NCI-H2029 treated with DMSO at 0.1 percent for 48 hours (cell line): ENCODE results near the gene ST3GAL5.
A peak's percentile ranks its signal among the peaks of the same experiment; 100 is the strongest.
"Not testable (repeated sequence)": the region's sequence is repeated elsewhere in the genome, so short reads cannot be mapped to it uniquely, and the experiment has no call there.

Experiments used
- DNase-seq: peaks from one replicate; lab custom pipeline; 2025; lab: John Stamatoyannopoulos, UW

The ST3GAL5 gene

GRCh38 chr2:85834466-85834865 is 54.3 kb downstream of the ST3GAL5 start:
- DNase-seq, result no peak

- no peak for DNase-seq
Measured at GRCh38 chr2:85831735-85832134, 57.1 kb downstream of the ST3GAL5 start.

GRCh38 chr2:85830645-85831044 is 58.1 kb downstream of the ST3GAL5 start:
- no peak for DNase-seq

- DNase-seq, result not testable (repeated sequence)
Measured at GRCh38 chr2:85829394-85829793, 59.4 kb downstream of the ST3GAL5 start.

- no peak for DNase-seq
Measured at GRCh38 chr2:85828725-85829124, 60.1 kb downstream of the ST3GAL5 start.

- DNase-seq, result no peak
Measured at GRCh38 chr2:85827879-85828569, 60.8 kb downstream of the ST3GAL5 start.

GRCh38 chr2:85826990-85827878 is 61.6 kb downstream of the ST3GAL5 start:
- DNase-seq, result peak; percentile 48

GRCh38 chr2:85823951-85824350 is 64.8 kb downstream of the ST3GAL5 start:
- no peak for DNase-seq

- no peak for DNase-seq
Measured at GRCh38 chr2:85822766-85823165, 66.0 kb downstream of the ST3GAL5 start.

- no peak for DNase-seq
Measured at GRCh38 chr2:85819811-85820510, 68.8 kb downstream of the ST3GAL5 start.

GRCh38 chr2:85814802-85815550 is 73.8 kb downstream of the ST3GAL5 start:
- DNase-seq, result no peak

GRCh38 chr2:85813982-85814801 is 74.6 kb downstream of the ST3GAL5 start:
- DNase-seq, result peak; percentile 53

GRCh38 chr2:85813211-85813981 is 75.4 kb downstream of the ST3GAL5 start:
- DNase-seq, result no peak

- DNase-seq, result no peak
Measured at GRCh38 chr2:85812094-85812735, 76.6 kb downstream of the ST3GAL5 start.

- DNase-seq, result no peak
Measured at GRCh38 chr2:85811180-85812093, 77.4 kb downstream of the ST3GAL5 start.

GRCh38 chr2:85810371-85811179 is 78.2 kb downstream of the ST3GAL5 start:
- DNase-seq, result no peak

- DNase-seq, result no peak
Measured at GRCh38 chr2:85807756-85808155, 81.0 kb downstream of the ST3GAL5 start.
